Upper lobe of right lung (tissue), 1 donor: ENCODE results near the gene UBAP2. TPM values are rescaled to one million over a fixed set of nuclear protein-coding genes. Genes with fewer than 3 reads are reported as not detected.

ENCODE experiments used
- ATAC-seq: fragments of 200-7000 bp; cut with Tn5 transposase; one replicate; pipeline ENCODE4 v1.9.1; 2020; ENCODE audit warnings: mild to moderate bottlenecking, moderate library complexity
- DNase-seq: peaks from one replicate; pipeline ENCODE4 v3.0.0-alpha.2; 2020
- H3K27ac ChIP-seq: fragments of 200-600 bp; one replicate; pipeline ENCODE4 v1.8.0; 2022
- H3K27me3 ChIP-seq: fragments of 200-600 bp; one replicate; pipeline ENCODE4 v1.8.0; 2022; ENCODE audit warnings: mild to moderate bottlenecking
- H3K36me3 ChIP-seq: fragments of 200-600 bp; one replicate; pipeline ENCODE4 v1.8.0; 2022
- H3K4me1 ChIP-seq: fragments of 200-600 bp; one replicate; pipeline ENCODE4 v1.8.0; 2022
- H3K4me3 ChIP-seq: fragments of 200-600 bp; one replicate; pipeline ENCODE4 v1.8.0; 2022; ENCODE audit warnings: mild to moderate bottlenecking
- H3K9me3 ChIP-seq: fragments of 200-600 bp; one replicate; pipeline ENCODE4 v1.8.0; 2022
- CTCF ChIP-seq: fragments of 200-600 bp; IDR thresholded peaks from one replicate; pipeline ENCODE4 v1.8.0; 2022; ENCODE audit warnings: antibody characterized with exemption
- intact Hi-C: fragments of 100-400 bp; cut with DNase I; formaldehyde crosslinking; loops from one replicate; pipeline ENCODE4 v1.11.0; 2022
- long read RNA-seq: library from polyadenylated mRNA; unstranded; transcript quantifications from one replicate; pipeline ENCODE4 v2.0.0, GENCODE V29; 2021
- total RNA-seq: library from RNA; stranded (reverse); fragmentation: NEBNext Ultra II Directional; extraction: Animal tissue kit (Norgen Biotek cat#: 25700); gene quantifications from one replicate; pipeline ENCODE4 v1.2.1, GENCODE V29; 2021
- donor health status: DM: no; HTN: yes; CAD: no; lungs with severe emphysema.

The UBAP2 gene, protein sequence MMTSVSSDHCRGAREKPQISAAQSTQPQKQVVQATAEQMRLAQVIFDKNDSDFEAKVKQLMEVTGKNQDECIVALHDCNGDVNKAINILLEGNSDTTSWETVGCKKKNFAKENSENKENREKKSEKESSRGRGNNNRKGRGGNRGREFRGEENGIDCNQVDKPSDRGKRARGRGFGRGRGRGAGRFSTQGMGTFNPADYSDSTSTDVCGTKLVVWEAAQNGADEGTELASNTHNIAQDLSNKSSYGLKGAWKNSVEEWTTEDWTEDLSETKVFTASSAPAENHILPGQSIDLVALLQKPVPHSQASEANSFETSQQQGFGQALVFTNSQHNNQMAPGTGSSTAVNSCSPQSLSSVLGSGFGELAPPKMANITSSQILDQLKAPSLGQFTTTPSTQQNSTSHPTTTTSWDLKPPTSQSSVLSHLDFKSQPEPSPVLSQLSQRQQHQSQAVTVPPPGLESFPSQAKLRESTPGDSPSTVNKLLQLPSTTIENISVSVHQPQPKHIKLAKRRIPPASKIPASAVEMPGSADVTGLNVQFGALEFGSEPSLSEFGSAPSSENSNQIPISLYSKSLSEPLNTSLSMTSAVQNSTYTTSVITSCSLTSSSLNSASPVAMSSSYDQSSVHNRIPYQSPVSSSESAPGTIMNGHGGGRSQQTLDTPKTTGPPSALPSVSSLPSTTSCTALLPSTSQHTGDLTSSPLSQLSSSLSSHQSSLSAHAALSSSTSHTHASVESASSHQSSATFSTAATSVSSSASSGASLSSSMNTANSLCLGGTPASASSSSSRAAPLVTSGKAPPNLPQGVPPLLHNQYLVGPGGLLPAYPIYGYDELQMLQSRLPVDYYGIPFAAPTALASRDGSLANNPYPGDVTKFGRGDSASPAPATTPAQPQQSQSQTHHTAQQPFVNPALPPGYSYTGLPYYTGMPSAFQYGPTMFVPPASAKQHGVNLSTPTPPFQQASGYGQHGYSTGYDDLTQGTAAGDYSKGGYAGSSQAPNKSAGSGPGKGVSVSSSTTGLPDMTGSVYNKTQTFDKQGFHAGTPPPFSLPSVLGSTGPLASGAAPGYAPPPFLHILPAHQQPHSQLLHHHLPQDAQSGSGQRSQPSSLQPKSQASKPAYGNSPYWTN
- total RNA-seq, result 36.2 TPM
- long read RNA-seq, full-length matches to known transcripts, result 7 of 36 reads
- long read RNA-seq, partial matches to known transcripts, result 10 of 36 reads
- long read RNA-seq, other reads (novel, unspliced or antisense), result 19 of 36 reads

DNA sequence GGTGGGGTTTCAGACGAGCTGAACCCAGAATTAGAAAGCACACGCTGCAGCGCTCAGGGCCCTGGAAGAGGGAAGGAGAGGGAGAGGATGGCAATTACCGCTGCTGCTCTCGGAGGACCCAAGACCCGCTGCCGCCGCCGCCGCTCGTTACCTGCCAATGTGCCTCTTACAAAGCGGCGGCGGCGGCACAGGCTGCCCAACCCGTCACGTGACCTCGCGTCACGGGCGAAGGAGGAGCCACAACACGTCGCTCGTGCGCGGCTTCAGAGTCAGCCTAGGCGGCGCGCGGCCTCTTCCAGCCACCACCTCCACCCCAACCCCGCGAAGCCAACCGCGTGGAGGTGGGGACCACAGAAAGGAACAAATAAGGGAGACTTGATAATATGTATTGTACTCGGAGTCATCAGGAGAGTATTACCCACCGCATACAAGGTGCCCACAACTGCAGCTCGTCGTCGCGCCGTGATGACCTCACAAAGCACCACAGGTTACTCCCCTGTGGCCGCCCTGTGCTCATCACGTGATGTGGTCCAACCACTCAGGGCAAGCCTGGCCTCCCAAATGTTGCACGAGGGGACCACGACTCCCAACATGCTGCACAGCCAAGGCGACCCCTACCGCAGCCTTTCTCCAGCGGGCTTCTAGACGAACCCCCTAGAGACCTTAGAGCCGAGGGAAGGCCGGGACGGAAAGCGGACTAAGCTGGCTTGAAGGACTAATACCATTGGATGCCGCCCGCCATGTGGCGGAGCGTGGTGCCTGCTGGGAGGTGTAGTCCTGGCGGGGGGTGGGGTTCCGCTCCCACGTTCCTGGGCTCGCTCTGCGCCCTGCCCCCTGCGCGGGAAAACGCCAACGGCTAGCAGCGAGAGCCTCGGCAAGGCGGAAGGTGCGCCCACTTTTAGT is at the start of gene UBAP2:
Gene UBAP2 (minus strand): TSS at position 161 of the 903 bp plus-strand sequence. CDS start 31,739 bp downstream, outside the sequence.
- H3K4me1 ChIP-seq, result peaks cover 23% of the 10 kb centered on the region
- intact Hi-C loops, result no loop called here
- ATAC-seq (peak; percentile 94), DNase-seq (peak; percentile 99)
- H3K27ac ChIP-seq, result peak within 1 kb of the TSS; percentile 97
- no peaks in the 10 kb centered on the region for H3K27me3 ChIP-seq
- H3K4me3 ChIP-seq, result peak within 1 kb of the TSS; percentile 79
- no peak for TF ChIP-seq CTCF
- H3K9me3 ChIP-seq, result no peaks in the 10 kb centered on the region
- H3K36me3 ChIP-seq, result no peaks in the 10 kb centered on the region

DNA sequence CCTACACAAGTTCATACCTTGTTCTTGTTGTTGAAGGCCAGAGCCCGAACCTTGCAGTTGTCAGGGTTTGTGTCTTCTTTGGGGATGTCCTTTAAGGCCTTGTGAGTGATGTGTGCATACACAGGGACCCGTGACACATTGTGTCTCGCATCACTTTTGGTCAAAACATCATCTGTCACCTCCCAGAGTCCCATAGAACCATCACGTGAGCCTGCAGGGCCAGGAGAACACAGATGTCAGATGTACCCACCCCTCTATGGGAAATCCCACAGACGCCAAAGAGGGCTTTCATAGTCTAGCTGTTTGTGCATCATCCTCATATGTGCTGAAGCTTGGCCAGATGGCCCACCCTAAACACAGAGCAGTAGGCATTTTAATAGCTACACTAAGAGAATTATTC is 49.6 kb upstream of the UBAP2 start:
- Histone ChIP-seq H3K4me3 (no peak overlapping the region), H3K27me3 (no peaks in the 10 kb centered on the region), H3K27ac (no peak overlapping the region), H3K9me3 (no peaks in the 10 kb centered on the region), H3K36me3 (peaks cover 92% of the 10 kb centered on the region), H3K4me1 (no peaks in the 10 kb centered on the region)
- intact Hi-C loops, result no loop called here
- DNase-seq (no peak), ATAC-seq (no peak)
- no peak for TF ChIP-seq CTCF

DNA sequence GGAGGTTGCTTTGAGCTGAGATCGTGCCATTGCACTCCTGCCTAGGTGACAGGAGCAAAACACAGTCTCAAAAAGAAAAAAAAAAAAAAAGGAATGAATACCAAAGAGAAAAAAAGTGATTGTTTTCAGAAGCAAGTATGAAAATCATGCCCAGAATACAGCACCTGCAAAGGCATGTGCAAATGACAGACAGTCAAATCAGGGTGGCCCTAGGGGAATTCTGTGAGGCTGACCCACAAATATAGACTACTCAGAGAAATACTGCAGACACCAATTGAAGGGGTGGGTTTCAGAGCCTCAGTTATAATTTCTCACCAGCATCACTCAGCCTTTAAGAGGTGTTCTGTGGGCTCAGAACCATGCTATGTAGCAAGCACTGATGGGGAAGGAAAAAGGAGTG is 49.2 kb upstream of the UBAP2 start:
- no peaks in the 10 kb centered on the region for H3K4me1 ChIP-seq
- H3K27me3 ChIP-seq, result no peaks in the 10 kb centered on the region
- no peaks in the 10 kb centered on the region for H3K9me3 ChIP-seq
- H3K36me3 ChIP-seq, result peaks cover 92% of the 10 kb centered on the region
- no peak overlapping the region for H3K4me3 ChIP-seq
- no peak for TF ChIP-seq CTCF
- DNase-seq (no peak), ATAC-seq (no peak)
- intact Hi-C loops, result no loop called here
- no peak overlapping the region for H3K27ac ChIP-seq

DNA sequence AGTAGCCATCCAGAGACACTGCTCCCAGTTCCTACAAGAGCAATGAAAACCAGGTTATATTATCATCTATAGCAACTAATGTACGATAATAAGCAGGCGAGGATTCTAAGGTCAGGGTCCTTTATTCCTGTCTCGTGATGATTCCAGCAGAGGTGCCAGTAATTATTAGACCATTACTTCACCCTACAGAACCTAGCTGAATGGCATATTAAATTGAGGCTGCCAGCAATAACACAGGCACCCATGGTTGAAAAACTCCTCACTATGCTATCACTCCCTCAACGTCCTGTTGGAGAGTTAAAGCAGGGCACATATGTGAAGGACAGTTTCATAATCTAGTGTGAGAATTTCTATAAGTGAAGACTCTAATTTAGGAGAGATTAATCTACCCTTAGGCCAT is 48.1 kb upstream of the UBAP2 start:
- no peak for TF ChIP-seq CTCF
- Histone ChIP-seq H3K27me3 (no peaks in the 10 kb centered on the region), H3K36me3 (peaks cover 92% of the 10 kb centered on the region), H3K4me3 (no peak overlapping the region), H3K9me3 (no peaks in the 10 kb centered on the region), H3K4me1 (no peaks in the 10 kb centered on the region), H3K27ac (no peak overlapping the region)
- intact Hi-C loops, result no loop called here
- ATAC-seq, result no peak
- no peak for DNase-seq

DNA sequence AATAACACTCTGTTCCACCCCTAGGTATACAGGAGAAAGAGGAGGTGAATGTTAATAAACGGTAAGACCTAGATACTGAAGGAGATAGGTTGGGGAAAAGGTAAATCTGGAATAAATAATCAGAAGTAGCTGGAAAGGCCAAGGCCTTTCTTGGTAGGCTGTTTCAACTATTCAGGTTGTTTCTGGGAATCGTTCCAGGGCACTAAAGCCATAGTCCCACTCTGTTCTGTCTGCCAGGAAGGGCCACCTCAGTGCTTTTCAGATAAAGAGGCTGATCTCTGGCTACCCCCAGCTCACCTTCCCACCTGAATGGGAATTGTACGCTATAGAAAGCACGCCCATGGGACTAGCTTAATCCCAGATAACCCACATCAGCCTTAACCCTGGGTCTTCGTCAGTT is 44.9 kb upstream of the UBAP2 start:
- H3K4me1 ChIP-seq, result no peaks in the 10 kb centered on the region
- H3K9me3 ChIP-seq, result no peaks in the 10 kb centered on the region
- intact Hi-C loops, result no loop called here
- no peak for DNase-seq
- TF ChIP-seq CTCF, result no peak
- H3K27ac ChIP-seq, result no peak overlapping the region
- H3K4me3 ChIP-seq, result no peak overlapping the region
- no peaks in the 10 kb centered on the region for H3K27me3 ChIP-seq
- ATAC-seq, result no peak
- peaks cover 100% of the 10 kb centered on the region for H3K36me3 ChIP-seq
